ENCODE measurements around the gene BSND.
"Not testable (repeated sequence)": the region's sequence is repeated elsewhere in the genome, so short reads cannot be mapped to it uniquely, and the experiment has no call there.

Gene BSND

DNA sequence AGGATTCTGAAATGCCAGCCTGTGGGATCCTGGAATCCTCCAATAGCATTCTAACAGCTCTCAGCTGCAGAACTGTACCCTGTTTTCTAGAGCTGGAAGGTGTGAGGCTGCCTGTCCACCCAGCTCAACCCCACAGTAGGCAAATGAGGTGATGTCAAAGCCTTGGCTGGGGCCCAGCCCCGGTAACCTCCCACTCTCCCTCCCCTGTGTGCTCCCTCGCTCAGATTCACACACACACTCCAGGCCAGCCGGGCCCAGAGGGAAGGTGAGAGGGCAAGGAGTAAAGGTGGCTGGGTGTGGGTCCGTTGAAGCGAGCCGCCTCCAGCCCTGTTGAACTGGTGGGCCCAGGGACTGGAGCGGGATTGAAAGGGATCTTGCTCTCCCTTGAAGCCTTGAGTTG, at the start of gene BSND:
Gene BSND, plus strand, starts transcription at position 257 of the 400 bp plus-strand sequence. CDS start 254 bp downstream, outside the sequence.
- DNase-seq (ENCODE audit: low read depth in 2 of 2): no peak

- DNase-seq (ENCODE audit: low read depth in 2 of 2): no peak
Measured at GRCh38 chr1:54949053-54949452, 49.7 kb upstream of the BSND start.

DNA sequence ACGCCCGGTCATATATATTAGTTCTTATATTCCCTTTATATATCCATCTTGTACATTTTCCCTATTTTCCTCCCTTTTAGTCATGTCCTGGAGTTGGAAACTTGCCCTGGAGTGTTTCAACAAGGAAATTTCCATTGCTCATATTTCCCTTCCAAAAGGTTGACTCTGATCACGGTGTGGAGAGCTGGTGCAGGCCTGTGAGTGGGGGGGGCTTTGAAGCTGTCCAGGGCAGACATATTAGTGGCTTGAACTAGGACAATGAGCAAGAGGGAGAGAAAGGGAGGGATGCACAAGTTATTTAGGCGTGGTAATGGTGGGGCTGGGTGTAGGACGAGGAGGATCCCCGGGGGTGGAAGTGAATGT, 48.7 kb upstream of the BSND start:
- DNase-seq (ENCODE audit: low read depth in 2 of 2): no peak

- peak; percentile 68 for DNase-seq (ENCODE audit: low read depth in 2 of 2)
Measured at GRCh38 chr1:54950369-54951163, 48.2 kb upstream of the BSND start.

- DNase-seq (ENCODE audit: low read depth in 2 of 2): no peak
Measured at GRCh38 chr1:54951810-54952226, 46.9 kb upstream of the BSND start.

GRCh38 chr1:54952950-54953718, 45.6 kb upstream of the BSND start:
- no peak for DNase-seq (ENCODE audit: low read depth in 2 of 2)

DNA sequence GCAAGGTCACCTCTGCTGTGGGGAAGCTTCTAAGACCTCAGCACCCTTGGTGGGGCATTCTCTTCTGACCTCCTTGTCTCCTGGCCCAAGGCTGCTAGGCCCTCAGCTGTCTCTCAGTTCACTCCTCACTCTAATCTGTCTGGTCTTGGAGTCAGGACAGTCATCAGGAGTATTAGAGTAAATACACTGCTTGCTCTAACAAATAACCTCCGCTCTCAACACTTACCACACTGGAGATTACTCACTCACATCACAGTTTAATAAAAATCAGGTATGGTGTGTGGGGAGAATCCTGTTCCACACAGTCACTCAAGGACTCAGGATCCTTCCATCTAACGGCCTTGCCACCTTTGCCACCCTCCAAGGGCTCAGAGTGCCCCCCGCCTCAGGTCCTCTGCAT, 44.9 kb upstream of the BSND start:
- DNase-seq (ENCODE audit: low read depth in 2 of 2): no peak

DNA sequence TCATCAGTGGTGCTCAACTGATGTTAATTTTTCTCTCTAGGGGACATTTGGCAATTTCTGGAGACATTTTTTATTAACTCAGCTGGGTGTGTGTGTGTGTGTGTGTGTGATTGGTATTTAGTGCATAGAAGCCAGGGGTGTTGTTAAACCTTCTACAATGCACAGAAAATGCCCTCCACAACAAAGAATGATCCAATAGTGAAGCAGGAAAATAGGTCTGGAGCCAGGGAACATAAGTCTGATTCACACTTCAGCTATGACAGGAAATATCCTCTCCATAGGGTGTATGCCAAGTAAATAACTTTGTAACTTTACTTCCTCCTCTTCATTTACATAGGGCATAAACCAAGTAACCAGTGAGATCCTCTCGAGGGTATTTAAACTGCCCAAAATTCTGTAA, 43.4 kb upstream of the BSND start:
- peak; percentile 49 to 54 for DNase-seq (ENCODE audit: low read depth in 2 of 2)

DNA sequence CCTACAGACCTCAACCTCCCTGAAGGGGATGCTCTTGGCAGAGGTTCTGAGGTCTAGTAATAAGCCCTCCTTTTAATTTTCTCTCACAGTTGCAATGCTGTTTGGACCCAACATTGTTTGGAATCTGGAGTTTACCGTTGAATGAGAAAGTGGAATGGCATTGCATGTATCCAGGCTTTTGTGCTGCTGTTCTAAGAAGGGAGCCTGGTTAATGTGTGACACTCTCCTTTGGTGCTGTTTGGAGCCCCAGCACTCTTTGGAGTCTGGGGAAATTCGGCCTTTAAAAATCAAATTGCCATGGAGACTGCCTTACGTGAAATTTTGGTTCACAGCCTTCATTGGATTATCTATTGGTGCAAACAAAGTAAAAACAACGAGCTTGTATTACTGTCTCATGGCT, 42.0 kb upstream of the BSND start:
- DNase-seq (ENCODE audit: low read depth in 2 of 2): no peak

GRCh38 chr1:54959241-54959640, 39.5 kb upstream of the BSND start:
- DNase-seq (ENCODE audit: low read depth in 2 of 2): no peak

DNA sequence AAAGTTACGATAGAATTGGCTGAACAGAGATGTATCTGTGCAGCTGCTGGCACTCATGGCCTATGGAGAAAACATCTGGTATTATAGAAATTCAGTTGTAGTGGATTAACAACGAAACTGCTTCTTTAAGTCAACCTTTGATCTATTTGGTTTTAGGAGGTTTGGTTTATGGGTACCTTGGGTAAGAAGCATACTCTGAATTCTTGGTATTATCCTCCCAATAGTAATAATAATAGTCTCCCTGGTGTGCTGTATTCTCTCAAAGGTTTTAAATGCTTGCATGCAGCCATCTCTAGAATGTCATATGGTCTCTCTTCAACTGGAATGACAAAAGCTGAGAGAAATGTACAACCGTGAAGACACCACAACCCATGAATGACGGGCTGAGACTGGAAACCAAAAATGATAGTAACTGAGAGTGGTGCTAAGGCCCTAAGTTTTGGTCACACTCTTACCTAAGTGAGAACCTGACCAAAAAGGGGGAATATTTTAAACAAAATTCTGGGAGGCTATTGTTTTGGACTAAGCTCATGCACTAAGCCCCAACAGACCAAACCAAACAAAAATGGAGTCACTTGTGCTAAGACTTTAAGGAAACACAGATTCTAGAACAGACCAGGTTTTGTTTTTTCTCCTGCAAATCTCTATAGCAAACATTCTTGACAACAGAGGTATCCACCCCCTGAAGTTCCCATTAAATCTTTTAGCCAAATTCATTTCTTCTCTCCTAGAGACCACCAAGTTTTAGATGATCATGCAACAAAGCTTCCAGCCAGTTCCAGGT, 35.9 kb upstream of the BSND start:
- no peak for DNase-seq (ENCODE audit: low read depth in 2 of 2)

DNA sequence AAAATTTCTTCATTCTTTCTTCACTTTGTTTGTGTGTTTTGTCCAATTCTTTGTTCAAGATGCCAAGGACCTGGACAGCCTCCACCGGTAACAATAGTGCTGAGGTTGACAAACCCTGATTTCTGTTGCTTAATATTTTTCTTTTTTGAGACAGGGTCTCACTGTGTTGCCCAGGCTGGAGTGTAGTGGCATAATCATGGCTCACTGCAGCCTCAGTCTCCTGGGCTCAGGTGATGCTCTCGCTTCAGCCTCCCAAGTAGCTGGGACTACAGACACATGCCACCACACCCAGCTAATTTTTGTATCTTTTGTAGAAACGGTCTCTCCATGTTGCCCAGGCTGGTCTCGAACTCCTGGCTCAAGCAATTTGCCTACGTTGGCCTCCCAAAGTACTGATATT, 34.9 kb upstream of the BSND start:
- DNase-seq (ENCODE audit: low read depth in 2 of 2): not testable (repeated sequence)

DNA sequence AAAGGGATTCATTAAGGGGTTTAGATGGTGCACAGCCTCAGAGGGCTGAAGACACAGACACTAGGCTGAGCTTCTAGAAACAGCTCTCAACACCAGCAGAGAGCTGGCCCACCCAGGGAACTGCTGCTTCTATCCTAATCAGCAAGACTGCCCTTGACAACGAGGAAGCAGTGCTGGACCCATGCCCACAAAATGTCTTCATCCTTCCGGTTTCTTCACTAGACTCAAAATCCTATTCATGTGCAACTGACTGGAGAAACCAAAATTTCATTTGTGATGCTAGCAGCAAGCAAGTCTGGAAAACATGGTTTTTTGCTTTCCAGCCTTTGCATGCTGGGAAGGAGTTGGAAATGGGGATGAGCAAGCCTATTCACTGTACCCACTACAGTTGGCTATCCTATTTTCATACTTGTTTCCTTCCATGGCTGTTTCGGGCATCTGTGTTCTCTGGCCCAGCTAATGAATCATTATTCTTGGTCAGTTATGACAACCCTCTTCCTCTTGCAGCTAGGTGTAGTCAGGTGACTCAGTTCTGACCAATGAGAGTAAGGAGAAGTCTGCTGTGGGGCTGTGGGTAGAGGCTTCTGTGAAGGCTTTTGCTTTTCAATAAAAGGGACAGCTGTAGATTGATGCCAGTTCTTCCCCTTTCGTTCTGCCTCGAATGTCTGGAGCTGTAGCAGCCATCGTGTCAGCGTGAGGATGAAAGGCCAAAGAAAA, 33.0 kb upstream of the BSND start:
- DNase-seq (ENCODE audit: low read depth in 2 of 2): peak in 1 of 2 experiments; percentile 28

GRCh38 chr1:54967372-54967771, 31.4 kb upstream of the BSND start:
- no peak for DNase-seq (ENCODE audit: low read depth in 2 of 2)

DNA sequence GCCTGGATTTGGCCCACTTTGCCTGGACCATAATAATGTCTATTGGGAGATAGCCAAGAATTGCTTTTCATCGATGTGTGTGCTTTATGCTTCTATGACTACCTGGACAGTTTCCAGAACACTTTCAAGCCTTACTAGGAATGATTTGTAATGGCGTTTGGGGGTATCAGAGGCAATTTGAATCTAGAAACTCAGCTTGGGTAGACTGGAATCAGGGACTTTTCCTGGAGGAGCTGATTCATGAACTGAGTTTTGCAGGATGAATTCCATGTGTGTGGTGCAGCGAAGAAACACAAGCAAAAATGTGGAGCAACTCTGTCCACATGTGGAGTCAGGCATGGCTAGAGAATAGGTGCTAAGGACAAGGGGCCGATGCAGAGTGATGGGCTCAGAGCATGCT, 30.2 kb upstream of the BSND start:
- DNase-seq (ENCODE audit: low read depth in 2 of 2): peak; percentile 16 to 28

DNA sequence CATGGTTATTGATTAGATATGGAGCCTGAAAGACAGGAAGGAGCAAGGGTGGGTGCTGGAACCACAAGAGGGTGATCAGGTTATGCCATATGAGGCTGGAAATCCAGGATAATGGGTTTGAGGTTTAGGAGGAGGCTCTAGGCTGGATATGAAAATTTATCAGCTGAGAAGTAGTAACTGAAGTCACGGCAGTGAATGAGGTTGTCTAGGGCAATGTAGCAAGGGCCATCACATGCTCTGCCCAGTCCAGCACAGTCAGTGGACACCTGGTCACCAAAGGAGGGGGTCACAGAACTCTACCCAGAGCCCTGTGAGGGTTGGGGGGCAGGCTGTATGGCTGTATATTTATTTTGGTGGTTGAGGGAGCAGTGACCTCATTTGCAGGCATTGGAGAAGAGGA, 28.9 kb upstream of the BSND start:
- DNase-seq (ENCODE audit: low read depth in 2 of 2): no peak

GRCh38 chr1:54970901-54971300, 27.8 kb upstream of the BSND start:
- no peak for DNase-seq (ENCODE audit: low read depth in 2 of 2)

DNA sequence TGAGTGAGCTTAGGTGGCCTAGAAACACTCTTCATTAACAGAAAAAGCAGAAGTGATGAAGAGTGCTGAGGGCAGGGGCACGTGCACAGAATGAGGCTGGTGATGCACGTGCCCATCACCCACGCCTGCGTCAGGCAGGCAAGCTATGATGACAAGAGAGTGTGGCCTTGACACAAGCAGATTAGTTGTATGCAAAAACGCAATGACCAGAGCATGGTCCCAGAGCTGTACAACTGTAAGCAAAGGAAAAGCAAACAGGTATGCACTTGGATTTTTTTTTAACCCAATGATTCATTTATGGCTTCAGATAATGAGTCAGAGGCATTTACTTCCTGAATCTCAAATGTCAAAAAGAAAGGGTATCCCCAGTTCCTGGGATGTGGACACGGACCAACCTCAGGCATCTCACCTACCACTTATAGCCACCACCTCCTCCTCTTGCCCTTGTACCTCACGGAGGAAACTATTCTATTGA, 27.4 kb upstream of the BSND start:
- DNase-seq (ENCODE audit: low read depth in 2 of 2): no peak

GRCh38 chr1:54972436-54972835, 26.3 kb upstream of the BSND start:
- no peak for DNase-seq (ENCODE audit: low read depth in 2 of 2)

GRCh38 chr1:54973205-54973921, 25.4 kb upstream of the BSND start:
- no peak for DNase-seq (ENCODE audit: low read depth in 2 of 2)
